Cardiac fibroblast (primary cell): ENCODE measurements around the gene GRIK3.

Experiments used
- DNase-seq, 2 donors: peaks; one replicate each; pipeline versions ENCODE4 v3.0.0 to v3.0.0-alpha.2; 2010; ENCODE audit warnings: low read depth in 2 of 2
- H3K4me3 ChIP-seq, 2 donors: replicated peaks in 1 of 2; 1 replicate in 1 of 2; 2 replicates in 1 of 2; pipeline ENCODE4 v1.5.1; 2011; ENCODE audit warnings: low read depth in 2 of 2, low read length in 2 of 2, mild to moderate bottlenecking in 2 of 2, moderate library complexity in 1 of 2
- CTCF ChIP-seq: IDR thresholded peaks from one replicate; pipeline ENCODE4 v1.5.1; 2011; ENCODE audit warnings: low read depth, mild to moderate bottlenecking, low read length, inconsistent platforms

Gene GRIK3

DNA sequence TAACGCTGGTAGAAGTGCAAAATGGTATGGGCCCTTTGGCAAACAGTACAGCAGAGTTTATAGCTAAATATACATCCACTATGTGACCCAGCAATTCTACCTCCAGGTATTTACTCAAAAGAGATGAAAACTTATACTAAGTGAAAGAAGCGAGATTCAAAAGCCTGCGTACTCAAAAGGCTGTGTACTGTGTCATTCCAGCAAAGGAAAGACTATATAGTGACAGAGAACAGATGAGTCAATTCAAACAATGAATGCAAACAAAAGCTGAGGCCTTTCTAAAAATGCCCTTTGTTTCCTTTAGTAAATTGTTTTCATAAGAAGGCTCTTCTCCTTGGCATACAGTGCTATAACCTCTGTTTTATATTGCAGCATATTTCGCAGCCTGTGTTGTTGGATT, 282.8 kb downstream of the GRIK3 start:
- DNase-seq = no peak
- H3K4me3 ChIP-seq = no peak overlapping the region
- no peak for TF ChIP-seq CTCF

GRCh38 chr1:36748466-36748865, 285.8 kb downstream of the GRIK3 start:
- TF ChIP-seq CTCF = no peak

More at GRCh38 chr1:36748466-36748865, 285.8 kb downstream of the GRIK3 start:
- DNase-seq = no peak
- H3K4me3 ChIP-seq = no peak overlapping the region
